Ramos (cell line): ENCODE results near the gene THUMPD3.

ENCODE experiments used
- in situ Hi-C: fragments of 300-500 bp; cut with MboI; formaldehyde crosslinking; loops from one replicate; pipeline ENCODE4 v1.14.3; 2022; ENCODE audit warnings: low sequenced_read_pairs; ENCODE audit not compliant: unreplicated experiment

THUMPD3 gene

DNA sequence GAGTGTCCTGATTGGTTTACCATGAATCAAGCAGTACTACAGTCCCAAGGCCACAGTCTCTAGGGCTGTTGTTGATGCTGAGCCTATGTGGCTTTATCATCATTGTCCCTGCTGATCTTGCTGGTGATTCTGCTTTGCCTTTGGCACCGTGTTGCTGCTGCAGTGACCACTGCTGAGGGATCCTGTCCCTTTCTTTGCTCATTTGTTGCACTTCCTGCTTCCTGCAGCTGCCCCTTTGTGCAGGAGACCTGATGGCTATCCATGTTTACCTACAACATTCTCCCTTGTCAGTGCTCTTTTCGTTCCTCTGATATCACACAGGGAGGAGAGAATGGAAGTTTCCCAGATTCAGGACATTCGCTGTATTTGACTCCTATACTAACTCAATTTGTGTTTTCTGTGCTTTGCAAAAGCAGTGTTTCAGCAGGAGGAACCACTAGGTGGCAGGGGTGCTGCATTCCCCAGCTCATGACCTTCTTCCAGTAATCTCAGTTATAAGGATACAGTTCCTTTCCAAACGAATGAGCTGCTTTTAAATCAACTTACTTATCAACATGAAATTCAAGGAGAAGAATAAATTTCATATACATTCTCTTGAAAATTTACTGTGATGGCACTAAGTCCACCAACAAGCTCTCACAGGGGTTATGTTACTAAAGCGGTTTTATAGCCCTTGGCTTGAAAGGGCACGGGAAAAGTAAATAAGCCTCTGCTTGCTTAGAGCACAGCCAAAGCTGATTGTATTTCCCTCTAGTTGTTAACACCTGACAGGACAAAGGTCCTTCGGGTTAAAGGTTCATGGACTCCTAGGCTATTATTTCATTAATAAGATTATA lies 9.7 kb upstream of the THUMPD3 start:
- in situ Hi-C loops, result loop anchor here (10.0 kb wide), 1 partner anchor 372 kb away; no protein-coding TSS in a partner anchor

DNA sequence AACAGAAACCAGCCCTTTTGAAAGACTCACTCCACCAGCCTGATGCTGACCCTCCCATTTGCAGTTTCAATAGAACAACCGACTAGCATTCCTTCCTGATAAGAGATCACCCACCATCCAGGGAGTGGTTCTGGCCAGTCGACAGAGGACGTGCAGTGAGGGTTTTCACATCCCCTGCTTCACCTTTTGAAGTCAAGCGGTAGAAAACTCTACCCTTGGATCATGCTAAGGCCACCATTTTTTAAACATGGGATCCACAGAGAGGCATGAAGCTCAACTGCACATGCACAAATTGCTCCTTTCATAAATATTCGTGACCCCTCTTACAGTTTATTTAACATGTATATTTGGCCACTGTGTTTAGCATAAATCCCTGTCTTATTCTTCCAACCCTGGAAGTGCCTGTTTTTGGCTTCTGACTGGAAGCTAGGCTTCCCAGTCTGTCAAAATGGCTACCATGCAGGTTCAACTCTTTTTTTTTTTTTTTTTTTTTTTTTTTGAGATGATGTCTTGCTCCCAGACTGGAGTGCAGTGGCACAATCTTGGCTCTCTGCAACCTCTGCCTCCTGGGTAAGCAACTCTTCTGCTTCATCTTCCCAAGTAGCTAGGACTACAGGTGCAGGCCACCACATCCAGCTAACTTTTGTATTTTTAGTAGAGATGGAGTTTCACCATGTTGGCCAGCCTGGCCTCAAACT lies 1.0 kb upstream of the THUMPD3 start:
- in situ Hi-C loops, result no loop called here

DNA sequence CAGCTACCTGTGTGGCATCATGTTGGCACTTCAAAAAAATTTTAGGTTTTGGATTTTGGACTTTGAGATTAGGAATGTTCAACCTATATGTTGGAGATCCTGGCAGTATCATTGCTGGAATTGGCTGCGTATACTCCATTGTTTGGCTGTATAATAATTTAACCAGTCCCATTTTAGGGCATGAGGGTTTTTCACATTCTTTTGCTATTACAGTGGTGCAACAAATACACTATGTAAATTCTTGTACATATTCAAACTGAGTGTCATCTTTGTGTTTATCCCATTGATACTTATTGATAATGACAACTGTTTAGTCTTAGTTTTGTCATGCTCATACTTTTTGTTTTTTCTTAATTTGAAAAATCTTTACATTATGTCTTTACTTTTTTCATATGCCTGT lies 6.7 kb downstream of the THUMPD3 start:
- in situ Hi-C loops, result no loop called here

DNA sequence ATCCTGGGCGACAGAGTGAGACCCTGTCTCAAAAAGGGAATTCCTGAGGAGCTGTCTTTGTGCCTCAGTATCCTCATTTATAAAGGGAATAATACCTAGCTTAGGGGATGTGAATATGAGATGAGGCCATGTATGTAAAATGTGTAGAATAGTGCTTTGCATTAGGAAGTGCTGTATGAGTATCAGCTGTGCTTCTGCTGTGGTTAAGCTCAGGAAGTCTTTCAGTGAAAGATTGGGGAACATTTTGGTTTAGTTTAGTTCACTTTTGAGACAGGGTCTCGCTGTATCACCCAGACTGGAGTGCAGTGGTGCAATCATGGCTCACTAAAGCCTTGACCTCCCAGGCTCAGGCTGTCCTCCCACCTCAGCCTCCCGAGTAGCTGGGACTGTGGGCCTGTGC lies 10.6 kb downstream of the THUMPD3 start:
- in situ Hi-C loops, result no loop called here

DNA sequence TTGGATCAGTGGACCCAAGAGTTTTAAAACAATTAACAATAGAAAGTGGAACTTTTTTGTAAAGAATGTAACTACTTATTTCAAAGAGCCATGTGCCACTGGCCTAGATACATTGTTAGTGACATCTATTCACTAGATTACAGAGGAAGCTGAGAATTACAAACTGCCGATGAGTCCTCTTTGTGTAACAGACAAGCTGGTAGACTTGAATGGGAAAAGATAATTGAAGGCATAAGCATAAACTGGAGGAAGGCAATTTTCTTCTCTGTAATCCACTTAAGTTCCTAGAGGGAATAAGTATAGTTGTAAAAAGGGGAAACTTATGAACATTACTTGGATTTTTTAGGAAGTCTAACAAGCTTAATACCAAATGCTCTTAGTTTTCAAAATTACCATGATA lies 15.1 kb downstream of the THUMPD3 start:
- in situ Hi-C loops, result no loop called here

DNA sequence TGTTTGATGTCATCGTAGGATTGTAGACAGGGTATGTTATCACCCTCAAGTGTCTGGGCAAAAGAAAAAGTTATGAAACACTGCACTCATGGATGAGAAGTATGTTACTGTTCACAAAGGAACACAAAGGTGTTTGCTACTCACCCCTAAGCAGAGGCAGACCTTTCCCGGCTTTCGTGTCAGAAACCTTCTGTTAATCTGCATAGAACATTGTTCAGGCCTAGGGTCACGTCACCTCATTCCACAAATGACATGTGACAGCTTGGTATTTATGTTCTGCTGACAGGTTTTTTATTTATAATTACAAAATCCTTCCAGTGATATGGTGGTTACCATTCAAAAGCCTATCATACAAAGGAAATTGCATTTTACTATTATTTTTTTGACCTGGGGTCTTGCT lies 16.5 kb downstream of the THUMPD3 start:
- in situ Hi-C loops, result no loop called here

DNA sequence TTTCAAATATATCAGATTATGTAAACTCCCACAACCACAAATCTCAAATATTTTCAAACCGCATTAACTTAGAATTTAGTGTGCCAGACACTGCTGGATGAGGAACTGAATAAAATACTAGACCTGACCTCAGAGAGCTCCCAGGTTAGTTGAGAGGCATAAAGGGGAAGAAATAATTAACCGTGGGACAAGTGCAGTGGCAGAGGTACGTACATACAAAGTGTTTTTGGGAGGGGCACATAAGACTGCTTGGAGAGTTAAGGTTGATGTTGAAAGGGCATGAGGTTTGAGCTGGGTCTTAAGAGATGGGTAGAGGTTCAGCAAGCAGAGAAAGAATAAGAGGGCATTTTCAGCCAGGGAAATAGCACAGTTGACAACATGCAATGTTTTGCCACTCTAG lies 17.2 kb downstream of the THUMPD3 start:
- in situ Hi-C loops, result no loop called here

DNA sequence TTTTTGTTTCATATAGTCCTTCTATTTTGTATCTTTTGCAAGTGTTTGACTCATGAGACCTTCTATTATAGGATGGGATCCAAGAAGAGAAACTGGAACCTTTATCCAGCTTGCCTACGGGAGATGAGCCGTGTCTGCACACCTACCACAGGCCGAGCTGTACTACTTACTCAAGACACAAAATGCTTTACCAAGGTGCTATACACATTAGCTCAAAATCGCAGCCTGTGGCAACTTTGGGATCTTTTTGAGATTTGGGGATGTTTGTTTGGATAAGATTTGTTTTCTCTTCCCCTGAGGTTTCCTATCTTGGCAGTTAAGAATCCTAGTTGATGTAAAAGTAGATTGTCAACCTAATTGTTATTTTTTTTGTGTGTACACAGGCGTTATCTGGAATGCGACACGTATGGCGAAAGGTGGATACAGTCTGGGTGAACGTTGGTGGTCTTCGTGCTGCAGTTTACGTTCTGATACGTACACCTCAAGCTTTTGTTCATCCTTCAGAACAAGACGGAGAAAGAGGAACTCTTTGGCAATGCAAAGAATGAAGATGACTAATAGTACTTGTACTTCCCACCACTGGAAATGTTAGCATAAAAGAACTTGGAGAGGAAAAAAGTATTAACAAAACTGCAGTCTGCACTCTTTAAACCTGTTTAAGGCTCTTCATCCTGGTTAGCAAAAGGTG lies 21.4 kb downstream of the THUMPD3 start:
- in situ Hi-C loops, result no loop called here

DNA sequence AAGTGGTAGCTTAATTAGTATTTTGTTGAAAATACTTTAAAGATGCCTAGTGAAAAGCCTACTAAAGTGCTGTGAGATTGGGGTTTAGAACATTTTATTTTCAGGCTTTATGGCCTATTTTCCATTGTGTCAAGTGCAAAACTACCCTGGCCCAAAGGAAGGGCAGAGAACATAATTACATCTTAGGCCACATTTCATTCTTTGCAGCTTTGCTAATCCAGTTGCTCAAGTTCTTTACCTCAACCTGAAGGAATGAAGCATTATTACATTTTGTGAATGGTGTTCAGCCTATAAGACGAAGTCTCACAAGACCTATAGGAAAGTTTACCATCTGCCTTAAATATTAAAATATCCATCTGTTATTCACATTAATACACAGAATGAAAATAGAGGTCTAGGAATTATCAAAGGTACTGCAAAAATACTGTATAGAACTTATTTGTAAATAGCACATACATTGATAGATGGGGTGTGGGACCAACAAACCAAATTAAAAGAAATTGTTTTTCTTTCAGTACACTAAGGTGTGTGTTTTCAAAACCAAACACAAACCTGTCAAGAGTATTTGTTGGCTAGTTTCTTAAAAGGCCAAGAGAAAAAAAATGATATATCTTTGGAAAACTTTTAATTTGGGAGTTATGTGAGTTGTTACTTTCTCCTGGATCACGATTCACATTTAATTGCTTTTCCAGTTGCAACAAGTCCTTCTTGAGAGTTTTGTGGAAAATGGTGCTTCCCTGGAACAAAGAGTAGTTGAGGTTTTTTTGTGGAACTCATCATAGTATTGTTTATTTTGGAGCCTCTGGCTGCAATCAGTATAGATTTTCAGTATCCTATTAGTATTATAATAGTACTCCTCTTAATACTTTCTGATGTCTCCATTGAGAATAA lies 22.6 kb downstream of the THUMPD3 start:
- in situ Hi-C loops, result no loop called here

DNA sequence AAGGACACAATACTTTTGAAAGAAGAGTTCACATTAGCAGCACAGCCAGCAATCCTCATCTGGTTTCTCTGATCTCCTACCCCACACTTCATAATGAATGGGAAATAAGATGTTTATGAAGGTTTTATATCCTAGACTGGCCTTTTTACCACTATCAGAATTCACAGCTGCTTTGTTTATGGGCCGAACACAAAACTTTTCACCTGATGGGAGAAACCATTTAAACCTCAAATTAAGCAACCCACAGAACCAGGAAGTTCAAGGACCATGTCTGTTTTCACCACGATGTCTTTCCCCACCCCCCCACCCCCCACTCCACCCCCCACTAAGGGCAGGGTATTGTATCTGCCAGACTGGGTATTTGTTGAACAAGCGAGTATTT lies 23.2 kb downstream of the THUMPD3 start:
- in situ Hi-C loops, result no loop called here

DNA sequence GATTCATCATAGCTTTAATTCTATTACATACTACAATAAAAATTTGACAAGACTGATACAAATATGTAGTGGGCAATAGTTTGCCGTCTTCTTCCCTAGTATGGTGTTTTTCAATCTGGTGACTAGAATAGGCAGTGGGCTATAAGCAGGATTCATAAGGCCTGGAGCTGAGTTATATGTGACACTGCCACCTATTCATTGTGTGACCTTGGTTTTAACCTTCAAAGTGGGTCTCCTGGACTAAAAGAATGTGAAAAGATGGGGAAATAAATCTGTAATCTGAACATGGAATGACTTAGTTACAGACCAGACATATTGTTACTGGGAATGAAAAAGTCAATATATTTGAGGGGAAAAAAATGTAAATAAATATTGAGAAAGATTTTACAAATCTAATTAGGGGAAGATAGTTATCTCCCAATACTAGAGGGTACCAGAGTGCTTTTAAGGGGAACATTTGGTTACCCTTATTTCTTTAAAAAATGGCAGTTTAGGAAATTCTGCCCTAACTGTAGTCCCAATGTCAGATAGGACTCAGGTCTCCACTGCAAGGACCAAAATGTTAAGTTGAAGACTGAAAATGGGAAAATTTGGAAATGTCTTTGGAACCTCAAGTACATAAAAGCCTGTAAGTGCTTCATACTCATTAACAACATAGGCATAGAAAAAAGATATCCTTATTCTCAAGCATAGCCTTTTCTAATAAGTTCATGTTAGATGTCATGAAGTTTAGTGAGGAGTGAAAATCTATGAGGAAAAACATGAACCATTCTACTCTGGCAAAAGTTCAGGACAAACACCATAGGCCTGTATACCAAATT lies 23.9 kb downstream of the THUMPD3 start:
- in situ Hi-C loops, result no loop called here

DNA sequence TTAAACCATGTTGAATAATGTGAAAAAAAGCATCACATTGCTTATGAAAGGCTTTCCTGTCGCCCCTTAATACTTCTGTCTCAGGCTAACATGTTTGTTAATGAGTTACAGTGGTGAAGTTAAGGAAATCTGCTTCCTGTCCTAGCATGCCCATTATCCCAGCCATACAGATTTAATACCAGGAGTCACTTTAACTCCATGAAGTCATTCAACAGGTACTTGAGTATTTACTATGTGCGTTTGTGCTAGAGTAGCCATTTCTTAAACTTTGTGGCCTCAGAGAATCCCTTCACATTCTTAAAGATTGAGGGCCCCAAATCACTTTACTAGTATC lies 24.4 kb downstream of the THUMPD3 start:
- in situ Hi-C loops, result no loop called here

DNA sequence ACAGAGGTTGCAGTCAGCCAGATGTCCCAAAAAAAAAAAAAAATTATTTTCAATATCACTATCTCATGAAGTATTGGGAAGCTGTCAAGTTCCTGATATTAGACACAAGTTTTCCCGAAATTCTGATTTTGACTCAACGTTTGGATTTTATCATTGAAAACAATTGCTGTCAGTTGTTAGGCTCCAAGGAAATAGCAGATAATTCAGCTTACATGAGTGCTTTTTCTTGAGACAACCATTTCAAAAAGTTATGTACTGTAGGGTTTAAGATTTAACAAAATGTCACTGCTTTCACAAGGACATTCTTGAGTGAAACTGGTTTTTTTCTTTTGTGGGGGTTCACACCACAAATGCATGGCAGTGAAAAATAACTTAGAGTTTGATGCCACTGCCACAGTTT lies 25.3 kb downstream of the THUMPD3 start:
- in situ Hi-C loops, result no loop called here

DNA sequence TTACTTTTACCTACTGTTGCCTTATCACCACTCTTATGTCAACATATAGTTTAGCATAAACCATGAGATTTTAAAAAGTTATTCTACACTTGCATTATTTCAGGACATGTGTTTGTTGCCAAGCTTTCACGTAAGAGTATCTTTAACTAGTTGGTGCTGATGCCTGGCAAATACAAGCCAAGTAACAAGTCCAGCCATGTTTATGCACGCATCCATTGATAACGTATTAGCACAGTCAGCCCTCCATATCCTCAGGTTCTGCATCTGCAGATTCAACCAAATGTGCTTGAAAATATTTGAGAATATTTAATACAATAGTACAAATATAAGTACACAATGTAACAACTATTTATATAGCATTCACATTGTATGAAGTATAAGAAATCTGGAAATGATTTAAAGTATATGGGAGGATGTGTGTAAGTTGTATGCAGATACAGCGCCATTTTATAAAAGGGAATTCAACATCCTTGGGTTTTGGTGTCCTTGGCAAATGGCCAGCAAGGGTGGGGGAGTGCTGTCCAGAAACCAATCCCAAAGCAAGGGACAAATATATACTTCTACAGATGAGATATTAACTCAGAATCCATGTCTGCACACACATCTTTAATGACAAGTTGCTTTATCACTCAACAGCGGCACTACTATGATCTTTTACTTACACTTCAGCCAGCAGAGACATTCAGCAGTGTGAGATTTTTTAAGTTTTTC lies 25.9 kb downstream of the THUMPD3 start:
- in situ Hi-C loops, result no loop called here

DNA sequence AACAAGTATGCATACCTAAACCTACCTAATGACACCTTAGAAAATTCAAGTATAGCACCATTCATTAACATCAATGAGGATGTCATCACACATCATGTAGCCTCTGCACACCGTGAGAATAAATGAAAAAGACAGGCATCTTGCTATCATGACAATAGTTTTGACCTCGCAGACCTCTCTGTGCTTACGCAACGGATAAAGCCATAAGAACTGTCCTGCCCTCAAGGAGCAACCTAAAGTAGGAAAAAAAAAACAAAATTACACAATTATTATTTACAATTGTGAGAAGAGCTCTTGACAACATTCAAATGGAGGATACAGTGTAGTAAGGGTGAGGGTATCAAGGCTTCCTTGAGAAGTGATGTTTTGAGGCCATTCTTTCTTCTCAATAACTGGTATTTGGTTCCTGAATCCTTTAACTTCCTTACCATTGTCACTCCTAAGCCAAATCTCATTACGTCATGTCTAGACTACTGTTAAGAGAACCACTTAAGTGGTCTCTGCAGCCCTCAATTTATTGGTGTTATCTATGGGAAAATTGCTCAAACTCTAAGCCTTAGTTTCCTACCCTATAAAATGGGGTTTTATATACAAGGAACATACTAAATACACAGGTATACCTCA lies 27.5 kb downstream of the THUMPD3 start:
- in situ Hi-C loops, result no loop called here

DNA sequence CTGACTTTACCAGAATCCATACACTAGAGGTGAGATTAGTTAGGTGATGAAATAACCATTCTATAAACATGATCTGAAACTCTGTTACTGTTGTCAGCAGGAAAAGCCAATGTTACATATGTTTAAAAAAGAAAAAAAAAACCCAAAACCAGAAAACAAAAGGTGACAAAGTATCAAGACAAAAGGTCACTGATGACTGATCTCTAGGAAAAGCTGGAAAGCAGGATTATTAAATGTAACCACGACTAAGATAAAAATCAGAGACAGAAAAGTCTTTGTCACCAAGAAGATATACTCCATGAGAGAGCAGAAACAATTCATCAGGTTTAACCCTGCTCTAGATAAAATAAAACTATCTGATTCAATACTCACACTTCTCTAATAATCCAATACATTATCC lies 29.2 kb downstream of the THUMPD3 start:
- in situ Hi-C loops, result no loop called here

DNA sequence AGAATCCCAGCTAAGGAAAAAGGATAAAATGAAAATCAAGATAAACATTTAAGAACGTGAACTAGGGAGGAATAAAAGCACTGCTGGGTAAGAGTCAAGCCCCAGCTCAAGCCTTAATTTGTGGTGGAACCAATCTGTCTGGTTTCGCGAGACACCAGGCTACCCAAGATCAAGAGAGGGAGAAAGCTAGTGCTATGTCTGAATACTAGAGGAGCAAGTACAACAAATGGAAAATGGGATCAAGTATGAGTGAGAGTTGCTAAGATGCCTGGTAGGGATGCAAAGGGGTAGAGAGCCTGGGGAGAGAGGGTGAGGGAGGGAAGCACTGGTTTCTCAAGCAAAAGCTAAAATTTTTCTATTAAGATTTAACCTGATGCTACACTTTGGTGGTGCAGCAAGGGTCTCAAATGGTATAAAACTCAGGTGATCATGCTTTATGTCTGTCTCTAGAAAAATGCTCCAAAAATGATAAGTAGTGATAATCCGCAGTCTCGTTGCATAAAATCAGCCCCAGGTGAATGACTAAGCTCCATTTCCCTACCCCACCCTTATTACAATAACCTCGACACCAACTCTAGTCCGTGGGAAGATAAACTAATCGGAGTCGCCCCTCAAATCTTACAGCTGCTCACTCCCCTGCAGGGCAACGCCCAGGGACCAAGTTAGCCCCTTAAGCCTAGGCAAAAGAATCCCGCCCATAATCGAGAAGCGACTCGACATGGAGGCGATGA lies 32.9 kb downstream of the THUMPD3 start:
- in situ Hi-C loops, result no loop called here

DNA sequence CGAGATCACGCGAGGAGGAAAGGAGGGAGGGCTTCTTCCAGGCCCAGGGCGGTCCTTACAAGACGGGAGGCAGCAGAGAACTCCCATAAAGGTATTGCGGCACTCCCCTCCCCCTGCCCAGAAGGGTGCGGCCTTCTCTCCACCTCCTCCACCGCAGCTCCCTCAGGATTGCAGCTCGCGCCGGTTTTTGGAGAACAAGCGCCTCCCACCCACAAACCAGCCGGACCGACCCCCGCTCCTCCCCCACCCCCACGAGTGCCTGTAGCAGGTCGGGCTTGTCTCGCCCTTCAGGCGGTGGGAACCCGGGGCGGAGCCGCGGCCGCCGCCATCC lies 33.4 kb downstream of the THUMPD3 start:
- in situ Hi-C loops, result no loop called here
